ENCODE data around the gene ING3. TPM values are rescaled to one million over a fixed set of nuclear protein-coding genes. Genes with fewer than 3 reads are reported as not detected.

ING3 gene
- total and polyA plus RNA-seq, 9 of the 15 experiments (the other 6 are each of a cell fraction or from before 2014, with no cell fraction given) = 22.8 to 233 (median 50.4) TPM

DNA sequence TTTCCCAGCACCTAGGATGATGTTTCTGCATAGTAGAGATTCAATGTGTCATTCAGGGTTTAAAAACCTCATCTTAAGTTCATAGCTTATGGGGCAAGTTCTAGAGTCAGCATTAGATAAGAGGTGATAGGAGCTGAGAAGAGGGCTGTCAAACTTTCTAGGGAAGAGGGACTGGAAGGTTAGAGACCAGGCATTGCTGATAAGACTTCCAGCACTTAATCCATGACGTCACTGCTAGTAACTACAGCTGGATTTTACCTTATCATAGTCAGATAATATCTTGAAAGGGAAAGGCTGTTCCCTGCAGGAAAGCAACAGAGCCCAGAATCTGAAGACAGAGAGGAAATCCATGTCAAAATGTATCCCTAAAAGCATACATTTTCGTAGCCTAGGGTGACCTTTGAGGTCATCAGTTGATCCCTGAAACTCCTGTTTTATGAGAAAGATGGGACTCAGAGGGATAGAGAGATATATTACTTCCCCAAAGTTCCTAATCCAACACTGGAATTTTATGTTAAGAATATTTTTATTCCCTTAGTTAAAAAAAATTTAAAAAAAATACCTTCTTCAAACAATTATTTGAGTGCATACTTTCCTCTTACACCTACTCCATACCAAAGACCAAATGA is 34.7 kb downstream of the ING3 start (continued):
- TF ChIP-seq, protein P1, sequence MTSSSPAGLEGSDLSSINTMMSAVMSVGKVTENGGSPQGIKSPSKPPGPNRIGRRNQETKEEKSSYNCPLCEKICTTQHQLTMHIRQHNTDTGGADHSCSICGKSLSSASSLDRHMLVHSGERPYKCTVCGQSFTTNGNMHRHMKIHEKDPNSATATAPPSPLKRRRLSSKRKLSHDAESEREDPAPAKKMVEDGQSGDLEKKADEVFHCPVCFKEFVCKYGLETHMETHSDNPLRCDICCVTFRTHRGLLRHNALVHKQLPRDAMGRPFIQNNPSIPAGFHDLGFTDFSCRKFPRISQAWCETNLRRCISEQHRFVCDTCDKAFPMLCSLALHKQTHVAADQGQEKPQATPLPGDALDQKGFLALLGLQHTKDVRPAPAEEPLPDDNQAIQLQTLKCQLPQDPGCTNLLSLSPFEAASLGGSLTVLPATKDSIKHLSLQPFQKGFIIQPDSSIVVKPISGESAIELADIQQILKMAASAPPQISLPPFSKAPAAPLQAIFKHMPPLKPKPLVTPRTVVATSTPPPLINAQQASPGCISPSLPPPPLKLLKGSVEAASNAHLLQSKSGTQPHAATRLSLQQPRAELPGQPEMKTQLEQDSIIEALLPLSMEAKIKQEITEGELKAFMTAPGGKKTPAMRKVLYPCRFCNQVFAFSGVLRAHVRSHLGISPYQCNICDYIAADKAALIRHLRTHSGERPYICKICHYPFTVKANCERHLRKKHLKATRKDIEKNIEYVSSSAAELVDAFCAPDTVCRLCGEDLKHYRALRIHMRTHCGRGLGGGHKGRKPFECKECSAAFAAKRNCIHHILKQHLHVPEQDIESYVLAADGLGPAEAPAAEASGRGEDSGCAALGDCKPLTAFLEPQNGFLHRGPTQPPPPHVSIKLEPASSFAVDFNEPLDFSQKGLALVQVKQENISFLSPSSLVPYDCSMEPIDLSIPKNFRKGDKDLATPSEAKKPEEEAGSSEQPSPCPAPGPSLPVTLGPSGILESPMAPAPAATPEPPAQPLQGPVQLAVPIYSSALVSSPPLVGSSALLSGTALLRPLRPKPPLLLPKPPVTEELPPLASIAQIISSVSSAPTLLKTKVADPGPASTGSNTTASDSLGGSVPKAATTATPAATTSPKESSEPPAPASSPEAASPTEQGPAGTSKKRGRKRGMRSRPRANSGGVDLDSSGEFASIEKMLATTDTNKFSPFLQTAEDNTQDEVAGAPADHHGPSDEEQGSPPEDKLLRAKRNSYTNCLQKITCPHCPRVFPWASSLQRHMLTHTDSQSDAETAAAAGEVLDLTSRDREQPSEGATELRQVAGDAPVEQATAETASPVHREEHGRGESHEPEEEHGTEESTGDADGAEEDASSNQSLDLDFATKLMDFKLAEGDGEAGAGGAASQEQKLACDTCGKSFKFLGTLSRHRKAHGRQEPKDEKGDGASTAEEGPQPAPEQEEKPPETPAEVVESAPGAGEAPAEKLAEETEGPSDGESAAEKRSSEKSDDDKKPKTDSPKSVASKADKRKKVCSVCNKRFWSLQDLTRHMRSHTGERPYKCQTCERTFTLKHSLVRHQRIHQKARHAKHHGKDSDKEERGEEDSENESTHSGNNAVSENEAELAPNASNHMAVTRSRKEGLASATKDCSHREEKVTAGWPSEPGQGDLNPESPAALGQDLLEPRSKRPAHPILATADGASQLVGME (CRISPR knock-in tag; IDR thresholded peaks at IDR 0.05) = no peak
- TF ChIP-seq, protein P2, sequence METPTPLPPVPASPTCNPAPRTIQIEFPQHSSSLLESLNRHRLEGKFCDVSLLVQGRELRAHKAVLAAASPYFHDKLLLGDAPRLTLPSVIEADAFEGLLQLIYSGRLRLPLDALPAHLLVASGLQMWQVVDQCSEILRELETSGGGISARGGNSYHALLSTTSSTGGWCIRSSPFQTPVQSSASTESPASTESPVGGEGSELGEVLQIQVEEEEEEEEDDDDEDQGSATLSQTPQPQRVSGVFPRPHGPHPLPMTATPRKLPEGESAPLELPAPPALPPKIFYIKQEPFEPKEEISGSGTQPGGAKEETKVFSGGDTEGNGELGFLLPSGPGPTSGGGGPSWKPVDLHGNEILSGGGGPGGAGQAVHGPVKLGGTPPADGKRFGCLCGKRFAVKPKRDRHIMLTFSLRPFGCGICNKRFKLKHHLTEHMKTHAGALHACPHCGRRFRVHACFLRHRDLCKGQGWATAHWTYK (CRISPR knock-in tag; IDR thresholded peaks at IDR 0.05) = no peak
- no peak for TF ChIP-seq TAF15 (IDR thresholded peaks at IDR 0.05; ENCODE audit: low read depth, low read length)
- TF ChIP-seq BDP1 (IDR thresholded peaks at IDR 0.05; ENCODE audit: insufficient read depth, insufficient read length) = no peak
- no peak for TF ChIP-seq EGR1 (conservative IDR thresholded peaks at IDR 0.05)
- TF ChIP-seq, protein P3, sequence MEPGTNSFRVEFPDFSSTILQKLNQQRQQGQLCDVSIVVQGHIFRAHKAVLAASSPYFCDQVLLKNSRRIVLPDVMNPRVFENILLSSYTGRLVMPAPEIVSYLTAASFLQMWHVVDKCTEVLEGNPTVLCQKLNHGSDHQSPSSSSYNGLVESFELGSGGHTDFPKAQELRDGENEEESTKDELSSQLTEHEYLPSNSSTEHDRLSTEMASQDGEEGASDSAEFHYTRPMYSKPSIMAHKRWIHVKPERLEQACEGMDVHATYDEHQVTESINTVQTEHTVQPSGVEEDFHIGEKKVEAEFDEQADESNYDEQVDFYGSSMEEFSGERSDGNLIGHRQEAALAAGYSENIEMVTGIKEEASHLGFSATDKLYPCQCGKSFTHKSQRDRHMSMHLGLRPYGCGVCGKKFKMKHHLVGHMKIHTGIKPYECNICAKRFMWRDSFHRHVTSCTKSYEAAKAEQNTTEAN (CRISPR knock-in tag; IDR thresholded peaks at IDR 0.05) = no peak
- TF ChIP-seq CAMTA2 (CRISPR knock-in tag; conservative IDR thresholded peaks at IDR 0.05) = no peak
- 0 out of 2 replicates have a peak, but pooled peaks have one; percentile 39 for TF ChIP-seq MBD2 (IDR thresholded peaks at IDR 0.05; ENCODE audit: borderline replicate concordance, low read depth)
- TF ChIP-seq MTA2 (IDR thresholded peaks at IDR 0.05; ENCODE audit: low read depth) = peak; percentile 25; the same call in 1 of the 2 replicates
- no peak for TF ChIP-seq SIRT6 (IDR thresholded peaks at IDR 0.05; ENCODE audit: low read depth, low read length)
- TF ChIP-seq ZNF707 (CRISPR knock-in tag; conservative IDR thresholded peaks at IDR 0.05) = no peak
- peak; percentile 42 for TF ChIP-seq TAF9B (IDR thresholded peaks at IDR 0.05; ENCODE audit: partially characterized antibody)
- TF ChIP-seq ZNF431 (CRISPR knock-in tag; IDR thresholded peaks at IDR 0.05) = no peak
- TF ChIP-seq MECOM (CRISPR knock-in tag; IDR thresholded peaks at IDR 0.05) = no peak
- no peak for TF ChIP-seq MYBL2 (IDR thresholded peaks at IDR 0.05; ENCODE audit: low read depth)
- no peak for TF ChIP-seq MYBL2 (CRISPR knock-in tag; IDR thresholded peaks at IDR 0.05; ENCODE audit: borderline replicate concordance)
- TF ChIP-seq RBM25 (IDR thresholded peaks at IDR 0.05; ENCODE audit: low read depth, low read length, severe bottlenecking) = no peak
- no peak for TF ChIP-seq XRCC4 (IDR thresholded peaks at IDR 0.05; ENCODE audit: extremely low read depth, insufficient read depth, insufficient read length)
- no peak for TF ChIP-seq HNRNPK (IDR thresholded peaks at IDR 0.05; ENCODE audit: low read depth, low read length, poor library complexity, severe bottlenecking)
- no peak for TF ChIP-seq GTF2F1 (IDR thresholded peaks at IDR 0.05; ENCODE audit: low read depth, low read length)
- TF ChIP-seq ZBTB17 (CRISPR knock-in tag; IDR thresholded peaks at IDR 0.05) = no peak
- TF ChIP-seq ZNF165 (CRISPR knock-in tag; IDR thresholded peaks at IDR 0.05; ENCODE audit: borderline replicate concordance) = 0 out of 2 replicates have a peak, but pooled peaks have one; percentile 19
